IMR-90 (cell line): ENCODE measurements around the gene GRAMD2A.

Experiments
- BHLHE40 ChIP-seq: fragments of 150-350 bp; IDR thresholded peaks from 2 replicates; pipeline ENCODE4 v1.6.1; 2016; ENCODE audit warnings: mild to moderate bottlenecking, low read depth, low read length
- CEBPB ChIP-seq: IDR thresholded peaks from 2 replicates; pipeline ENCODE4 v1.6.1; 2012; ENCODE audit warnings: low read depth, low read length, improper control_type of control experiment
- CHD1 ChIP-seq: IDR thresholded peaks from 2 replicates; pipeline ENCODE4 v1.6.1; 2012; ENCODE audit warnings: low read depth, low read length, improper control_type of control experiment
- CTCF ChIP-seq: conservative IDR thresholded peaks from 2 replicates; pipeline ENCODE4 v1.5.1; 2012; ENCODE audit warnings: mild to moderate bottlenecking, low read depth, low read length, improper control_type of control experiment
- FOS ChIP-seq: fragments of 150-350 bp; IDR thresholded peaks from 2 replicates; pipeline ENCODE4 v1.6.1; 2016; ENCODE audit warnings: low read depth, low read length
- MAFK ChIP-seq: IDR thresholded peaks from 2 replicates; pipeline ENCODE4 v1.6.1; 2012; ENCODE audit warnings: low read depth, low read length, improper control_type of control experiment
- POLR2A ChIP-seq: IDR thresholded peaks from 2 replicates; pipeline ENCODE4 v1.6.1; 2012; ENCODE audit warnings: mild to moderate bottlenecking, low read depth, low read length
- RAD21 ChIP-seq: IDR thresholded peaks from 2 replicates; pipeline ENCODE4 v1.6.1; 2012; ENCODE audit warnings: low read length, improper control_type of control experiment
- RCOR1 ChIP-seq: IDR thresholded peaks from 2 replicates; pipeline ENCODE4 v1.6.1; 2012; ENCODE audit warnings: mild to moderate bottlenecking, low read length, improper control_type of control experiment; ENCODE audit not compliant: insufficient replicate concordance
- RFX5 ChIP-seq: IDR thresholded peaks from 2 replicates; pipeline ENCODE4 v1.8.0; 2012; ENCODE audit warnings: low read depth, mild to moderate bottlenecking, low read length, moderate library complexity
- SMC3 ChIP-seq: fragments of 150-350 bp; IDR thresholded peaks from 2 replicates; pipeline ENCODE4 v1.6.1; 2016; ENCODE audit warnings: low read depth, mild to moderate bottlenecking, antibody characterized with exemption, low read length, moderate library complexity
- USF2 ChIP-seq: fragments of 150-350 bp; IDR thresholded peaks from 2 replicates; pipeline ENCODE4 v1.6.1; 2017; ENCODE audit warnings: mild to moderate bottlenecking, antibody characterized with exemption, low read length, low read depth

DNA sequence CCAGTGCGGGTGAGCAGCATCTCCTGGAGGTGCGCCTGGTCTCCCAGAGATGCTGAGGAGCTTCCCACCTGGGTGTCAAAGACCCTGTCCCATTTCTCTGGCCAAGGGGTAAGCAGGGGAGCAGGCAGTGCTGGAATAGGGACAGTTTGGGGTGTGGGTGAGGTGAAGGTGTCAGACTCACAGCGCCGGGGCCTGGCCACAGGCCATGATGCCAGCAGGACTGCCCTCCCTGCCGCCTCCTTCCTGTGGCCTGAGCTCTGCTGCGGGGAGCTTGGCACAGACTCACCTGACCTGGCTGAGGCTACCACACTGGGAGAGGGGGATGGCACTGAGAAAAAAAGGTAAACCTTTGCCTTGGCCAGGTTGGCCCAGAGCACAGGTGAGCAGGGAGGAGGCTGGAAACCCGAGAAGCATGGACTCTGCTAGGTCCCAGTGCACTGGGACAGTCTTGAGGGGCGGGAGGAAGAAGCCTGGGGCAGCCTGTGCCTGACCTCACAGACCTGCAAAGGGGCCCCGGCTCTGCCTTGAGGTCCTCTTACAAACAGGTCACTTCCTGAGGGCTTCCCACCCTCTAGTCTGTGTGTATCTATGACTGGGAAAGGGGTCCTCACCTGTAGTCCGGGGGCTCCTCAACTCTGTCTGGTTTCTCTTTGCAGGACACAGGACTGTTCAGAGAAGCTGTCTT lies 28.2 kb downstream of the GRAMD2A start:
- TF ChIP-seq CTCF (no peak), USF2 (no peak), POLR2A (no peak), RAD21 (no peak), RFX5 (no peak), CEBPB (no peak), SMC3 (no peak), CHD1 (no peak), BHLHE40 (no peak), FOS (no peak), RCOR1 (no peak), MAFK (no peak)
